GM23248 (cell line): ENCODE results near the gene UST. TPM values are rescaled to one million over a fixed set of nuclear protein-coding genes. Genes with fewer than 3 reads are reported as not detected.
A peak's percentile ranks its signal among the peaks of the same experiment; 100 is the strongest.

Source experiments
- DNase-seq: peaks from one replicate; pipeline ENCODE4 v3.0.0-alpha.2; 2015
- H2AFZ ChIP-seq: fragments of 200-600 bp; sonication (generic); 2 replicates; pipeline ENCODE4 v1.6.1; 2016; ENCODE audit warnings: antibody characterized with exemption
- H3F3A ChIP-seq: fragments of 200-600 bp; sonication (generic); 2 replicates; pipeline ENCODE4 v1.6.1; 2016; ENCODE audit warnings: mild to moderate bottlenecking, antibody characterized with exemption, mixed run types; ENCODE audit not compliant: insufficient read depth
- H3K27ac ChIP-seq: fragments of 200-600 bp; sonication (generic); 2 replicates; pipeline ENCODE4 v1.5.1; 2016; ENCODE audit warnings: mild to moderate bottlenecking
- H3K27me3 ChIP-seq: fragments of 200-600 bp; sonication (generic); replicated peaks from 2 replicates; pipeline ENCODE4 v1.6.1; 2016; ENCODE audit warnings: mild to moderate bottlenecking; ENCODE audit not compliant: insufficient read depth
- H3K36me3 ChIP-seq: fragments of 200-600 bp; sonication (generic); 2 replicates; pipeline ENCODE4 v1.6.1; 2016; ENCODE audit warnings: low read depth, mild to moderate bottlenecking
- H3K4me1 ChIP-seq: fragments of 200-600 bp; sonication (generic); 2 replicates; pipeline ENCODE4 v1.6.1; 2016; ENCODE audit warnings: mild to moderate bottlenecking; ENCODE audit not compliant: insufficient read depth
- H3K4me2 ChIP-seq: fragments of 200-600 bp; sonication (generic); one replicate; pipeline ENCODE4 v1.6.1; 2016; ENCODE audit warnings: mild to moderate bottlenecking; ENCODE audit not compliant: unreplicated experiment
- H3K4me3 ChIP-seq: fragments of 200-600 bp; sonication (generic); 2 replicates; pipeline ENCODE4 v1.5.1; 2016; ENCODE audit warnings: mild to moderate bottlenecking
- H3K79me2 ChIP-seq: fragments of 200-600 bp; sonication (generic); 2 replicates; pipeline ENCODE4 v1.6.1; 2016; ENCODE audit warnings: mild to moderate bottlenecking; ENCODE audit not compliant: insufficient read depth
- H3K9ac ChIP-seq: fragments of 200-600 bp; sonication (generic); 2 replicates; pipeline ENCODE4 v1.6.1; 2016; ENCODE audit warnings: mild to moderate bottlenecking
- H3K9me2 ChIP-seq: fragments of 200-600 bp; sonication (generic); 2 replicates; pipeline ENCODE4 v1.6.1; 2016; ENCODE audit warnings: mixed run types, mild to moderate bottlenecking, moderate library complexity; ENCODE audit not compliant: insufficient read depth
- H3K9me3 ChIP-seq: fragments of 200-600 bp; sonication (generic); one replicate; pipeline ENCODE4 v1.6.1; 2017; ENCODE audit warnings: low read depth
- H4K20me1 ChIP-seq: fragments of 200-600 bp; sonication (generic); 2 replicates; pipeline ENCODE4 v1.6.0; 2016; ENCODE audit not compliant: insufficient read depth
- EZH2 ChIP-seq: fragments of 200-600 bp; sonication (generic); IDR thresholded peaks from 2 replicates; pipeline ENCODE4 v1.6.1; 2018; ENCODE audit warnings: antibody characterized with exemption, mild to moderate bottlenecking; ENCODE audit not compliant: insufficient read depth, poor library complexity, severe bottlenecking
- EZH2phosphoT487 ChIP-seq: fragments of 200-600 bp; sonication (generic); IDR thresholded peaks from 2 replicates; pipeline ENCODE4 v1.6.1; 2018; ENCODE audit warnings: antibody characterized with exemption, moderate library complexity, mild to moderate bottlenecking, low read depth; ENCODE audit not compliant: insufficient read depth
- WGBS, 2 experiments: methylation state at CpG; one replicate each; pipeline ENCODE4 v1.1.6; 2015 to 2017; ENCODE audit warnings: low lambda C conversion rate in 2 of 2, low coverage in 1 of 2; ENCODE audit errors: missing lambda C conversion rate in 2 of 2; 5-methylcytosine and 5-hydroxymethylcytosine counted together
- in situ Hi-C: fragments of 300-500 bp; cut with MboI; formaldehyde crosslinking; loops from 2 replicates; pipeline ENCODE4 v1.15.0; 2020
- polyA plus RNA-seq: library from polyadenylated mRNA; unstranded; fragments of >200 nt; fragmentation: Nextera tagmentation; extraction: Ambion mirVana; gene quantifications from 2 replicates; pipeline ENCODE4 v1.2.1, GENCODE V29; 2016
- total RNA-seq: library from RNA; depleted of rRNA; stranded (reverse); fragments of >200 nt; shearing (Covaris generic); gene quantifications from 2 replicates; pipeline ENCODE4 v1.2.3, GENCODE V29; 2014

UST gene
- total and polyA plus RNA-seq, 2 experiments from 2014 or later, result 10.1 to 23.3 TPM

GRCh38 chr6:148803979-148804378, 57.1 kb downstream of the UST start:
- no peaks in the 10 kb centered on the region for H3K27me3 ChIP-seq
- DNase-seq, result peak; percentile 73
- H2AFZ ChIP-seq, result no peak overlapping the region
- H4K20me1 ChIP-seq, result no peaks in the 10 kb centered on the region
- H3F3A ChIP-seq, result peaks cover 14% of the 10 kb centered on the region; the same call in 1 of the 2 replicates
- 47 to 56% methylated on average over 6 of the region's 6 CpGs for WGBS, 2 experiments
- H3K4me1 ChIP-seq, result peaks cover 31% of the 10 kb centered on the region
- in situ Hi-C loops, result no loop called here
- H3K4me3 ChIP-seq, result no peak overlapping the region
- no peaks in the 10 kb centered on the region for H3K9me3 ChIP-seq
- H3K9ac ChIP-seq, result no peak overlapping the region
- no peaks in the 10 kb centered on the region for H3K9me2 ChIP-seq
- H3K79me2 ChIP-seq, result peaks cover 85% of the 10 kb centered on the region
- H3K36me3 ChIP-seq, result no peaks in the 10 kb centered on the region
- H3K27ac ChIP-seq, result no peak overlapping the region
- TF ChIP-seq EZH2phosphoT487, result no peak
- TF ChIP-seq EZH2, result no peak
- H3K4me2 ChIP-seq, result peak overlapping the region; percentile 5

GRCh38 chr6:148805777-148806176, 58.9 kb downstream of the UST start:
- no peak for DNase-seq
- H3K27ac ChIP-seq, result no peak overlapping the region
- TF ChIP-seq EZH2, result no peak
- TF ChIP-seq EZH2phosphoT487, result no peak
- H3F3A ChIP-seq, result peaks cover 2% of the 10 kb centered on the region; the same call in 1 of the 2 replicates
- WGBS, 2 experiments, result 90 to 94% methylated on average over 4 of the region's 4 CpGs
- H3K36me3 ChIP-seq, result no peaks in the 10 kb centered on the region
- 0 out of 2 replicates have a peak, but pooled peaks cover 5% of the 10 kb centered on the region for H4K20me1 ChIP-seq
- peak overlapping the region; percentile 64 for H3K4me3 ChIP-seq
- no peaks in the 10 kb centered on the region for H3K9me2 ChIP-seq
- H3K27me3 ChIP-seq, result no peaks in the 10 kb centered on the region
- in situ Hi-C loops, result no loop called here
- H3K4me2 ChIP-seq, result peak overlapping the region; percentile 83
- H3K9ac ChIP-seq, result peak overlapping the region; percentile 32; the same call in 1 of the 2 replicates
- peaks cover 22% of the 10 kb centered on the region for H3K4me1 ChIP-seq
- peak overlapping the region; percentile 52 for H2AFZ ChIP-seq
- H3K79me2 ChIP-seq, result peaks cover 84% of the 10 kb centered on the region
- H3K9me3 ChIP-seq, result no peaks in the 10 kb centered on the region

DNA sequence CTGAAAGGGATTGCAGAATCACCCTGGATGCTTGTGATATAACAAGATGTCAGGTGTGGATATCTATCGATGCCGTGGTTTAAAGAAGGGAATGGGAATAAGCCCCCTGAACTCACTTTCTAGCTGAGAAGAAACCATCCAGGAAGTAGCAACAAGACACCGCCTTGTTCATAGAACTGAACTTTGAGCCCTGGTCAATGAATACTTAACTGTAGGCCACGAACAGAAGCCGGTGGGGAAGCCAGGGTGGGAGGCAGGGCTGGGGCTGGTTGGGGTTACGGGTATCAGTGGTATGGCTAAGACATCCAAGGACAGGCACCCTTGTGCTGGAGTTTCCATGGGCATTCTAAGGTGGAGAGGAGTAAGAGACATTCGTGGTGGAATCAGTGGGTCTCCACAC, 61.0 kb downstream of the UST start:
- Histone ChIP-seq H3K27ac (no peak overlapping the region), H3K4me3 (no peak overlapping the region), H3K4me1 (peaks cover 20% of the 10 kb centered on the region), H3K4me2 (no peak overlapping the region), H3K27me3 (no peaks in the 10 kb centered on the region), H3K36me3 (no peaks in the 10 kb centered on the region), H3K79me2 (peaks cover 88% of the 10 kb centered on the region), H3F3A (no peaks in the 10 kb centered on the region), H2AFZ (no peak overlapping the region), H4K20me1 (0 out of 2 replicates have a peak, but pooled peaks cover 5% of the 10 kb centered on the region), H3K9me3 (no peaks in the 10 kb centered on the region), H3K9ac (no peak overlapping the region), H3K9me2 (no peaks in the 10 kb centered on the region)
- TF ChIP-seq EZH2phosphoT487 (no peak), EZH2 (no peak)
- no peak for DNase-seq
- in situ Hi-C loops, result no loop called here
- 97 to 98% methylated on average over 7 of the region's 7 CpGs for WGBS, 2 experiments

DNA sequence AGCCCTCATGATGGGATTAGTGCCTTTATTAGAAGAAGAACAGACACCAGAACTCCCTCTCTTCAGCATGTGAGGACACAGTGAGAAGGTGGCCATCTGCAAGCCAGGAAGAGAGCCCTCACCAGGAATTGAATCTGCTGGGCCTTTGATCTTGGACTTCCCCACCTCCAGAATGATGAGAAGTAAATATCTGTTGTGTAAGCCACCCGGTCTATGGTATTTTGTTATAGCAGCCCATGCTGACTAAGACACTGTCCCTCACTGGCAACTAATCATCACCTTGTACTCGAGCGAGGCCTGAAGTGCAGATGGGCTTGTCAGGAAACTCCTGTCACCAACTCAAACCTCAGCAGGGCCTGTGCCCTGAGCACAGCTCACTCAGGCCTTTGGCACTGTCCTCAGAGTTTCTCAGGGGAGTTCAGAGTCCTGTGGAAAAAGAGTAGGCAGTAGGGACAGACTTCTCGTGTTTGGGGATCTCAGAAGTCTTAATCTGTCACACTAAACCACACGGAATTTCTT, 62.0 kb downstream of the UST start:
- H3K9me2 ChIP-seq, result no peaks in the 10 kb centered on the region
- TF ChIP-seq EZH2phosphoT487, result no peak

More for the DNA sequence above, 62.0 kb downstream of the UST start:
- H3F3A ChIP-seq, result no peaks in the 10 kb centered on the region
- H3K36me3 ChIP-seq, result no peaks in the 10 kb centered on the region
- H3K79me2 ChIP-seq, result peaks cover 88% of the 10 kb centered on the region
- H3K27me3 ChIP-seq, result no peaks in the 10 kb centered on the region
- H2AFZ ChIP-seq, result no peak overlapping the region
- WGBS, 2 experiments, result 52 to 64% methylated on average over 5 of the region's 5 CpGs
- H3K4me3 ChIP-seq, result no peak overlapping the region
- H3K9ac ChIP-seq, result no peak overlapping the region
- H4K20me1 ChIP-seq, result 0 out of 2 replicates have a peak, but pooled peaks cover 5% of the 10 kb centered on the region
- H3K4me2 ChIP-seq, result no peak overlapping the region
- DNase-seq, result no peak
- H3K9me3 ChIP-seq, result no peaks in the 10 kb centered on the region
- no peak overlapping the region for H3K27ac ChIP-seq
- H3K4me1 ChIP-seq, result peaks cover 19% of the 10 kb centered on the region
- in situ Hi-C loops, result no loop called here
